NCI-H774 (cell line): ENCODE data around the gene KPNB1.

Experiments used
- DNase-seq: peaks from one replicate; lab custom pipeline; 2025; lab: John Stamatoyannopoulos, UW

KPNB1 gene

DNA sequence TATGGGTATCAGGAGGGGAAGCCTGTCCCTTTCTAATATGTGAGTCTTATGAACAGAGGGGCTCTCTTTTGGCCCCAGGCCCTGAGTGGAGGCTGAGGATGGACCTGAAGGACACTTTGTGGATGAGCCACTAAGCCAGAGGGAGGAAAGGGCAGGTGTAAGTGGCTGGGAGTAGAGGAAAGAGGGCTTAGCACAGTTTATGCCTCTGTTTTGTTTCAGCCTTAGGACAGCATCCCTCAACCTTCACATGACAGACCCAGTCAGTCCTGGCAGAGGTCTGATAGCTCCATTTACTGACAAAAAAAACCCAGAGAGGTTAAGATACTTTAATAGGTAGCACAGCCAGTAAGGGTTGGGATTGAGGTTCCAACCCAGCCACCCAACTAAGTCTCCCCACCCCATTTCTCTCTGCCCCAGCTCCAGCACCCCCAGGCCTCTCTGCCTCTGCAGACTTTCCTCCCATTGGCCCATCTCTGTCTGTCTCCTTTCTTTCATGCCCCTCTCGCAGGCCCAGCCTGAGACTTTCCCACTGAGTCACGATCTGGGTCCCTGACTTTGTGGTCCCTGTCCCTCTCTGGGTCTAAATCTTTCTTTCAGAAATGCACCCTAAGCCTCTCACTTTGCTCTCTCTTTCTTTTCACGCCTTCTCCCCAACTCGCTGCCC, 78.6 kb downstream of the KPNB1 start:
- DNase-seq = no peak

DNA sequence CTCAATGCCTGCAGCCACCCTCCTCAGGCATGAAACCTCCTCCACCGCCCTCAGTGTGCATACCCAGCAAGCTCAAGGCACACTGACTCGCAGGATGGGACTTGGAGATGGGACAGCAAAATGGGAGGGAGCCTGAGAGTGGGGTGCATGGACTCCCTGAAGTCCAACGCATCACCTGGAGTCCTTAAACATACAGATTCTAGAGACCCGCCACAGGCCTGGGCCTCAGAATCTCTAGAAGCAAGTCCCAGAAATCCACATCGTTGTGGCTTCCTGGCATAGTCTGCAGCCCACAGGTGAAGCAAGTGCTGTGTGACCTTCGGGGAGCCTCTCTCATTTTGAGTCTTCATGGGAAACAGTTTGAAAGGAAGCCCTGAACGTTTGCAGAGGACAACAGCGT, 79.8 kb downstream of the KPNB1 start:
- DNase-seq = no peak

DNA sequence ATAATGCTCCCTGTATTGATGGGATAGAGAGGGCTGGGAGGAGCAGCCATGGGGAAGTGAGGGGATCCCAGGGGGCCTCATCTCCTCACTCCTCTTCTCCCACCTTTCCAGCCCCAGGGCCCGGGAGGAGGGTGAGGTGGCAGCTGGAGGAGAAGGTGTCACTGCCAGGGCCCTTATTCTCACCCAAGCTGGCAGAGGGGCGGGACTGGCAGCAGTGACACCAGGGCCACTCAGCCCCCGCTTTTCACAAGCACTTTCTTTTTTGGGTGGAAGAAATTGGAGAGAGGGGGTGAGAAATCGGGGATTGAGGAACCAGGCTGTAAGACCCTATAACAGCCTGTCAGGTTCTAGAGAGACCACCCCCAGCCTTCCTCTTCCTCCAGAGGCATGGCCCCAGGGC, 81.0 kb downstream of the KPNB1 start:
- DNase-seq = no peak

DNA sequence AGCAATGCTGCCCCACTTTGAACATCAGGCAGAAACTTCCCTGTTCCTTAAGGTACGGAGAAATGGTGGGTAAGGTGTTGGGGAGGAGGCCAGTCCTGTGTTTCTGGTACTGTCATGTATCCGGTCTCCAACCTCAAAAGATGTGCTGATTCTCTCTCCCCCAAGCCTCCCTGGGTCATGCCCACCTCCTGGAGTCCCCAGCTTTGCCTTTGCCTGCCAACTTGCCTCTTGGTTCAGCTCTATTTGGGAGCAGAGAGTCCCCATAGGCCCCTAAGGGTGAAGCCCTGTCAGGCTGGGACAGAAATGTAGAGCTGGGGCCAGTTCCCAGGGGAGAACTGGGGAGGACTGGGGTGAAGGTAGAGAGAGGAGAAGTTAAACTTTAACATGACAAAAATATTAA, 81.7 kb downstream of the KPNB1 start:
- no peak for DNase-seq

GRCh38 chr17:47732399-47733046, 82.8 kb downstream of the KPNB1 start:
- no peak for DNase-seq

DNA sequence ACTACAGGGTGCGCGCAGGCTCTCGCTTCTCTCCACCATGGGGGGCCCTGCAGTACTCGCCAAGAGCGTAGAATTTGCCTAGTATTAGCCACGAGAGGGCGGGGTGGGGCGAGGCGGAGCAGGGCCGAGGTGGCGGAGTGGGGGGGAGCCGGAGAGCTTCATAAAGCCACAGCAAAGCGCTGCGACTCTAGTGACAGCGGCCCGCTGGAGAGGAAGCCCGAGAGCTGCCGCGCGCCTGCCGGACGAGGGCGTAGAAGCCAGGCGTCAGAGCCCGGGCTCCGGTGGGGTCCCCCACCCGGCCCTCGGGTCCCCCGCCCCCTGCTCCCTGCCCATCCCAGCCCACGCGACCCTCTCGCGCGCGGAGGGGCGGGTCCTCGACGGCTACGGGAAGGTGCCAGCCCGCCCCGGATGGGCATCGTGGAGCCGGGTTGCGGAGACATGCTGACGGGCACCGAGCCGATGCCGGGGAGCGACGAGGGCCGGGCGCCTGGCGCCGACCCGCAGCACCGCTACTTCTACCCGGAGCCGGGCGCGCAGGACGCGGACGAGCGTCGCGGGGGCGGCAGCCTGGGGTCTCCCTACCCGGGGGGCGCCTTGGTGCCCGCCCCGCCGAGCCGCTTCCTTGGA, 83.4 kb downstream of the KPNB1 start, which contains the start of gene TBX21:
TBX21 (plus strand) TSS at position 190 of the 627 bp plus-strand sequence; CDS start at position 409, 219 bp downstream.
- DNase-seq = no peak

DNA sequence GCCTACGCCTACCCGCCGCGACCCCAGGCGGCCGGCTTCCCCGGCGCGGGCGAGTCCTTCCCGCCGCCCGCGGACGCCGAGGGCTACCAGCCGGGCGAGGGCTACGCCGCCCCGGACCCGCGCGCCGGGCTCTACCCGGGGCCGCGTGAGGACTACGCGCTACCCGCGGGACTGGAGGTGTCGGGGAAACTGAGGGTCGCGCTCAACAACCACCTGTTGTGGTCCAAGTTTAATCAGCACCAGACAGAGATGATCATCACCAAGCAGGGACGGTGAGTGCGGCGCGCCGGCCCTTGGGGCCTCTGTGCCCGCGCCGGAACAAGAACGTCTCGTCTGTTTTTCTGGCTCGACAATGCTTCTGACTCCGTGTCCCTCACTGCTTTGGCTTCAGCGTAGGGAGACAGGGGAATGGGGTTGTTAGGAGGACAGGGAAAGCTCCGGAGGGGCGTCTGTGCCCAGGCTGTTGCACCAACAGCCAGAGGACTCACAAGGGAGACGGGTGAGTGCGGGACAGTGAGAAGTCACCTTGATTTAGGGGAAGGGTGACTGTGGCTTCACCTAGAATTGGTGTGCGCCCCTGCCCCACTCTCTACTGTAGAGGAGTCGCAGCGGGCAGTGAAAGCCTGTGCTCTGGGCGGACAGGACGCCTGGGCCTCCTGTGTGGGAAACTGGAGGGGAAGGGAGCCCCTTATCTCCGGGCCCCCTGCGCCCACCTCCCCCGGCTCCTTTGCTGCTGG, 84.1 kb downstream of the KPNB1 start:
- no peak for DNase-seq

GRCh38 chr17:47735139-47735464, 85.4 kb downstream of the KPNB1 start:
- DNase-seq = no peak
